T-cell (primary cell): ENCODE data around the gene NT5C2. TPM values are rescaled to one million over a fixed set of nuclear protein-coding genes. Genes with fewer than 3 reads are reported as not detected.
"Not testable (repeated sequence)": the region's sequence is repeated elsewhere in the genome, so short reads cannot be mapped to it uniquely, and the experiment has no call there.

ENCODE experiments used
- ATAC-seq, 4 experiments: fragments of 200-7000 bp in 3 of 4; fragments of 150-1000 bp in 1 of 4; cut with Tn5 transposase; replicated peaks in 1 of 4; 1 replicate in 3 of 4; 2 replicates in 1 of 4; pipeline ENCODE4 v1.10.0; 2021; ENCODE audit warnings: moderate library complexity in 3 of 4, mild to moderate bottlenecking in 2 of 4, moderate number of reproducible peaks in 1 of 4
- CTCF ChIA-PET, 2 donors: fragments of 300-600 bp; sonication (Branson Sonifier 250); formaldehyde crosslinking; loops; one replicate each; lab custom pipeline; 2022; ENCODE audit warnings: antibody characterized with exemption in 2 of 2; lab: Charles Lee
- POLR2A ChIA-PET, 2 donors: fragments of 300-600 bp; sonication (Branson Sonifier 250); formaldehyde crosslinking; loops; one replicate each; lab custom pipeline; 2022; ENCODE audit warnings: antibody characterized with exemption in 2 of 2; lab: Charles Lee
- DNase-seq, 35 experiments: peaks; one replicate each; pipeline versions ENCODE4 v3.0.0 to v3.0.0-alpha.2; 2013 to 2023
- H3K27ac ChIP-seq: one replicate; pipeline ENCODE4 v1.5.1; 2013; ENCODE audit warnings: low read length
- H3K27me3 ChIP-seq, 2 experiments: replicated peaks in 1 of 2; 1 replicate in 1 of 2; 2 replicates in 1 of 2; pipeline versions ENCODE4 v1.6.1 to v1.7.0; 2013; ENCODE audit warnings: low read length in 1 of 2, mixed read lengths in 1 of 2; ENCODE audit not compliant: control insufficient read depth in 2 of 2, insufficient read depth in 2 of 2; ENCODE audit errors: extremely low read depth in 1 of 2
- H3K36me3 ChIP-seq, 2 donors: 1 replicate in 1 of 2; 2 replicates in 1 of 2; pipeline versions ENCODE4 v1.6.1 to v1.7.0; 2013; ENCODE audit warnings: low read length in 1 of 2; ENCODE audit not compliant: control insufficient read depth in 2 of 2, insufficient read depth in 1 of 2; ENCODE audit errors: extremely low read depth in 1 of 2
- H3K4me1 ChIP-seq, 2 experiments: 1 replicate in 1 of 2; 2 replicates in 1 of 2; pipeline versions ENCODE4 v1.6.1 to v1.7.0; 2013; ENCODE audit warnings: low read length in 2 of 2, mixed read lengths in 1 of 2; ENCODE audit not compliant: insufficient read depth in 2 of 2, control insufficient read depth in 1 of 2; ENCODE audit errors: extremely low read depth in 1 of 2
- H3K4me3 ChIP-seq, 2 donors: 1 replicate in 1 of 2; 2 replicates in 1 of 2; pipeline versions ENCODE4 v1.5.1 to v1.7.0; 2013; ENCODE audit warnings: mild to moderate bottlenecking in 2 of 2, low read length in 1 of 2, moderate library complexity in 1 of 2; ENCODE audit not compliant: control insufficient read depth in 1 of 2; ENCODE audit errors: extremely low read depth in 1 of 2
- H3K9me3 ChIP-seq: 2 replicates; pipeline ENCODE4 v1.7.0; 2013
- H3K27ac Mint-ChIP-seq, 2 donors: one replicate each; pipeline ENCODE4 v1.8.0; 2020 to 2021; ENCODE audit warnings: mild to moderate bottlenecking in 2 of 2, mixed read lengths in 2 of 2
- H3K27me3 Mint-ChIP-seq, 2 donors: one replicate each; pipeline ENCODE4 v1.8.0; 2021 to 2022; ENCODE audit warnings: mixed read lengths in 2 of 2
- H3K36me3 Mint-ChIP-seq: one replicate; pipeline ENCODE4 v1.8.0; 2021; ENCODE audit warnings: mixed read lengths
- H3K4me1 Mint-ChIP-seq, 3 donors: one replicate each; pipeline ENCODE4 v1.8.0; 2020 to 2022; ENCODE audit warnings: mixed read lengths in 3 of 3, mild to moderate bottlenecking in 1 of 3
- H3K4me3 Mint-ChIP-seq, 3 donors: one replicate each; pipeline ENCODE4 v1.8.0; 2020 to 2022; ENCODE audit warnings: mild to moderate bottlenecking in 3 of 3, mixed read lengths in 3 of 3, moderate library complexity in 3 of 3
- H3K9me3 Mint-ChIP-seq, 3 donors: one replicate each; pipeline ENCODE4 v1.8.0; 2020 to 2022; ENCODE audit warnings: mixed read lengths in 3 of 3
- WGBS: methylation state at CpG from one replicate; pipeline ENCODE4 v1.1.5; 2013; ENCODE audit warnings: missing lambda C conversion rate; ENCODE audit not compliant: insufficient coverage; 5-methylcytosine and 5-hydroxymethylcytosine counted together
- total RNA-seq, 35 experiments: library from RNA in 6 of 35; stranded (reverse) in 6 of 35; fragments of 120-200 nt in 1 of 35; gene quantifications; one replicate each; pipeline versions ENCODE4 v1.2.1 to v1.2.4 and lab custom pipeline; 2013 to 2026

NT5C2 gene
- total RNA-seq, 5 donors from 2014 or later (not counting 1 experiment from before 2014, with no cell fraction given) = 49.7 to 63.5 (median 54.0) TPM

DNA sequence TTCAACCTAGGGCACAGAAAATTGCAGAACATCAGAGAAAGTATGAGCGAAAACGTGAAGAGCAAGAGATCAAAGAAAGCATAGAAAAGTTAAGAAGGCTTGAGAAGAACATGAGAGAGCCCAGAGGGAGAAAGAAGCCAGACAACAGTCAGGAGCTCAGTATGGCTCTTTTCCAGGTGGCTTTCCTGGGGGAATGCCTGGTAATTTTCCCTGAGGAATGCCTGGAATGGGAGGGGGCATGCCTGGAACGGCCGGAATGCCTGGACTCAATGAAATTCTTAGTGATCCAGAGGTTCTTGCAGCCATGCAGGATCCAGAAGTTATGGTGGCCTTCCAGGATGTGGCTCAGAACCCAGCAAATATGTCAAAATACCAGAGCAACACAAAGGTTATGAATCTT lies 23.3 kb upstream of the NT5C2 start:
- H3K9me3 Mint-ChIP-seq, H3K4me3 ChIP-seq, H3K27ac Mint-ChIP-seq, H3K9me3 ChIP-seq, H3K27me3 Mint-ChIP-seq, H3K27me3 ChIP-seq, H3K4me3 Mint-ChIP-seq, H3K4me1 Mint-ChIP-seq, H3K4me1 ChIP-seq, POLR2A ChIA-PET, H3K27ac ChIP-seq, ATAC-seq, H3K36me3 Mint-ChIP-seq, DNase-seq, H3K36me3 ChIP-seq, CTCF ChIA-PET: not testable (repeated sequence)
- WGBS = 81% methylated on average over 4 of the region's 4 CpGs

DNA sequence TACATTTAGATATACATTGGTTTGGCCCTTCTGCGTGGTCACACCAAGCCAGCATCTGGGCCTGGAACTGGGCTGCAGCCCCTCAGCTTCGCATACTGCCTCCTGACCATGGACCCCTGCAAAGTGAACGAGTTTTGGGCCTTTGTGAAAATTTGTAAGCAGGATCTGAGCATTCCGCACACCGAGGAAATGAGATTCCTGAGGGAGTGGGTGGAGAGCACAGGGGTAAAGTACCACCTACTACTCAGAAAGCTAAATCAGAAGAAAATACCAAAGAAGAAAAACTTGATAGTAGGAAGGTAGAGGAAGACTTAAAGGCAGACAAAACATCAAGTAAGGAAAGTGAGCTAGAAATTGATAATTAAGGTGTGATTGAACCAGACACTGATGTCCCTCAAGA lies 22.5 kb upstream of the NT5C2 start:
- ChIA-PET CTCF (no interaction called here), POLR2A (no interaction called here)
- Mint-ChIP-seq H3K9me3 (peaks cover 0 to 8% (median 8%) of the 10 kb centered on the region in 3 donors), H3K27me3 (no peaks in the 10 kb centered on the region), H3K36me3 (no peaks in the 10 kb centered on the region), H3K27ac (no peak overlapping the region), H3K4me3 (no peak overlapping the region), H3K4me1 (no peaks in the 10 kb centered on the region)
- WGBS = 94% methylated on average over 2 of the region's 5 CpGs
- no peaks in the 10 kb centered on the region for H3K36me3 ChIP-seq
- H3K4me1 ChIP-seq = no peaks in the 10 kb centered on the region
- H3K9me3 ChIP-seq = no peaks in the 10 kb centered on the region
- no peak for DNase-seq
- H3K27me3 ChIP-seq = peaks cover 0 to 5% of the 10 kb centered on the region in 2 experiments
- no peak overlapping the region for H3K4me3 ChIP-seq
- no peak for ATAC-seq
- no peak overlapping the region for H3K27ac ChIP-seq

DNA sequence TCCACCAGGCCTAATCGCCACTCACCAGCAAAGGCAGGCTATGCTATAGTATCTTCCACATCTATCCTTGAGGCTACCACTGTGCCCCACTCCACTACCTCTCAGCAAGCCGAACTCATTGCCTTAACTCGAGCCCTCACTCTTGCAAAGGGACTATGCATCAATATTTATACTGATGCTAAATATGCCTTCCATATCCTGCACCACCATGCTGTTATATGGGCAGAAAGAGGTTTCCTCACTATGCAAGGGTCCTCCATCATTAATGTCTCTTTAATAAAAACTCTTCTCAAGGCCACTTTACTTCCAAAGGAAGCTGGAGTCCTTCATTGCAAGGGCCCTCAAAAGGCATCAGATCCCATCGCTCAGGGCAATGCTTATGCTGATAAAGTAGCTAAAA lies 17.2 kb upstream of the NT5C2 start:
- H3K27ac Mint-ChIP-seq, DNase-seq, POLR2A ChIA-PET, H3K9me3 ChIP-seq, CTCF ChIA-PET, H3K4me1 ChIP-seq, H3K4me3 ChIP-seq, H3K4me1 Mint-ChIP-seq, H3K27ac ChIP-seq, H3K27me3 ChIP-seq, H3K27me3 Mint-ChIP-seq, ATAC-seq, H3K4me3 Mint-ChIP-seq, H3K36me3 Mint-ChIP-seq, H3K36me3 ChIP-seq: not testable (repeated sequence)
- 100% methylated on average over 1 of the region's 4 CpGs for WGBS
- peaks cover 0 to 11% (median 8%) of the 10 kb centered on the region in 3 donors for H3K9me3 Mint-ChIP-seq

DNA sequence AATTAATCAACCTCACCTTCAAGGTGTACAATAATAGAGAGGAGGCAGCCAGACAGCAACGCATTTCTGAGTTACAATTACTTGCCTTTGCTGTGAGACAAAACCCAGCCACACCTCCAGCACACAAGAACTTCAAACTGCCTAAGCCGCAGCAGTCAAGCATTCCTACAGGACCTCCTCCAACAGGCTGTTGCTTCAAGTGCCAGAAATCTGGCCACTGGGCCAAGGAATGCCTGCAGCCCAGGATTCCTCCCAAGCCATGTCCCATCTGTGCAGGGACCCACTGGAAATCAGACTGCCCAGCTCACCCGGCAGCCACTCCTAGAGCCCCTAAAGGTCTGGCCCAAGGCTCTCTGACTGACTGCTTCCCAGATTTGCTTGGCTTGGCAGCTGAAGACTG lies 14.6 kb upstream of the NT5C2 start:
- ATAC-seq, DNase-seq, H3K4me1 Mint-ChIP-seq, H3K4me3 ChIP-seq, POLR2A ChIA-PET, H3K27me3 ChIP-seq, H3K27me3 Mint-ChIP-seq, H3K27ac Mint-ChIP-seq, H3K4me3 Mint-ChIP-seq, H3K36me3 ChIP-seq, H3K36me3 Mint-ChIP-seq, H3K27ac ChIP-seq, H3K9me3 ChIP-seq, H3K4me1 ChIP-seq: not testable (repeated sequence)
- CTCF ChIA-PET = interaction anchor here in 1 of 2 donors (0.6 kb wide), 1 partner anchor 25 kb away, joined by 3 read pairs; no protein-coding TSS in a partner anchor
- WGBS = 87% methylated on average over 3 of the region's 3 CpGs
- peaks cover 0 to 11% (median 8%) of the 10 kb centered on the region in 3 donors for H3K9me3 Mint-ChIP-seq

DNA sequence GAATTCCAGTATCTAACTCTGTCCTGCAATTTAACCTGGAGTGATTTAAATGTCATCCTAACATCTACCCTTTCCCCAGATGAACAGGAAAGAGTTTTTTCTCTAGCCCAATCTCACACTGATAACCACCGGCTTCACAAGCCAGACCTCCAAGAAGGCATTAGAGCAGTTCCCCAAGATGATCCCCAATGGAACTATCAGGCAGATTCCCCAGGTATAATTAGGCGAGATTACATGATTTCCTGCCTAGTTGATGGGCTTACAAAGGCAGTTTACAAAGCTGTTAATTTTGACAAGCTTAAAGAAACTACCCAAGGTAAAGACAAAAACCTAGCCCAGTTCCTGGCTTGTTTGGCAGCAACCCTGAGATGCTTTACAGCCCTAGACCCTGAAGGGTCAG lies 14.1 kb upstream of the NT5C2 start:
- CTCF ChIA-PET = interaction anchor here in 1 of 2 donors (0.6 kb wide), 1 partner anchor 24 kb away, joined by 3 read pairs; no protein-coding TSS in a partner anchor
- Histone ChIP-seq H3K27me3 (peaks cover 0 to 5% of the 10 kb centered on the region in 2 experiments), H3K36me3 (no peaks in the 10 kb centered on the region), H3K27ac (no peak overlapping the region), H3K9me3 (no peaks in the 10 kb centered on the region), H3K4me3 (no peak overlapping the region), H3K4me1 (no peaks in the 10 kb centered on the region)
- H3K4me3 Mint-ChIP-seq = no peak overlapping the region
- WGBS = 71% methylated on average over 2 of the region's 2 CpGs
- ATAC-seq = no peak
- H3K27ac Mint-ChIP-seq = no peak overlapping the region
- H3K36me3 Mint-ChIP-seq = no peaks in the 10 kb centered on the region
- H3K4me1 Mint-ChIP-seq = no peaks in the 10 kb centered on the region
- no peaks in the 10 kb centered on the region for H3K27me3 Mint-ChIP-seq
- POLR2A ChIA-PET = no interaction called here
- H3K9me3 Mint-ChIP-seq = peaks cover 0 to 6% (median 3%) of the 10 kb centered on the region in 3 donors
- no peak for DNase-seq

DNA sequence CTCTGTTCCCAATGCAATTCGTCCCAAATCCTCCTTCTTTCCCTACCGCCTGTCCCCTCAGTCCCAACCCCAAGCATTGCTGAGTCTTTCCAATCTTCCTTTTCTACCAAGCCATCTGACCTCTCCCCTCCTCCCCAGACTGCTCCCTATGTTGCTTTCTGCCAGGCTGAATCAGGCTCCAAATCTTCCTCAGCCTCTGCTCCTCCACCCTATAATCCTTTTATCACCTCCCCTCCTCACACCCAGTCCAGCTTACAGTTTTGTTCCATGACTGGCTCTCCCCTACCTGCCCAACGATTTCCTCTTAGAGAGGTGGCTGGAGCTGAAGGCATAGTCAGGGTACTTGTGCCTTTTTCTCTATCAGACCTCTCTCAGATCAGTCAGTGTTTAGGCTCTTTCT lies 13.6 kb upstream of the NT5C2 start:
- H3K4me1 ChIP-seq, H3K9me3 ChIP-seq, CTCF ChIA-PET, H3K27ac Mint-ChIP-seq, ATAC-seq, H3K27me3 ChIP-seq, H3K27me3 Mint-ChIP-seq, H3K36me3 ChIP-seq, H3K9me3 Mint-ChIP-seq, H3K4me3 ChIP-seq, H3K27ac ChIP-seq, H3K4me3 Mint-ChIP-seq, DNase-seq, H3K36me3 Mint-ChIP-seq, H3K4me1 Mint-ChIP-seq, POLR2A ChIA-PET: not testable (repeated sequence)
- 86% methylated on average over 2 of the region's 3 CpGs for WGBS

DNA sequence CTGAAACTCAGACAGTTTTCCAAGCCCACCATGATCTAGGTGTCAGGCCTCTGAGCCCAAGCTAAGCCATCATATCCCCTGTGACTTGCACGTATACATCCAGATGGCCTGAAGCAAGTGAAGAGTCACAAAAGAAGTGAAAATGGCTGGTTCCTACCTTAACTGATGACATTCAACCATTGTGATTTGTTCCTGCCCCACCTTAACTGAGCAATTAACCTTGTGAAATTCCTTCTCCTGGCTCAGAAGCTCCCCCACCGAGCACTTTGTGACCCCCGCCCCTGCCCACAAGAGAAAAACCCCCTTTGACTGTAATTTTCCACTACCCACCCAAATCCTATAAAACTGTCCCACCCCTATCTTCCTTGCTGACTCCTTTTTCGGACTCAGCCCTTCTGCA lies 12.3 kb upstream of the NT5C2 start:
- DNase-seq, H3K27ac Mint-ChIP-seq, H3K27me3 Mint-ChIP-seq, H3K36me3 ChIP-seq, CTCF ChIA-PET, H3K9me3 Mint-ChIP-seq, POLR2A ChIA-PET, H3K27me3 ChIP-seq, ATAC-seq, H3K9me3 ChIP-seq, H3K4me1 Mint-ChIP-seq, H3K4me1 ChIP-seq, H3K4me3 ChIP-seq, H3K36me3 Mint-ChIP-seq, H3K4me3 Mint-ChIP-seq, H3K27ac ChIP-seq: not testable (repeated sequence)
- WGBS = 92% methylated on average over 2 of the region's 4 CpGs
